DND-41 (cell line): ENCODE measurements around the gene TIA1.

Experiments
- ATAC-seq: fragments of 200-7000 bp; cut with Tn5 transposase; 3 replicates; pipeline ENCODE4 v1.9.1; 2021; ENCODE audit warnings: low read depth; ENCODE audit not compliant: insufficient read depth
- DNase-seq: peaks from one replicate; pipeline ENCODE4 v3.0.0-alpha.2; 2020
- H2AFZ ChIP-seq: 2 replicates; pipeline ENCODE4 v1.6.0; 2012; ENCODE audit warnings: low read depth, low read length
- H3K27ac ChIP-seq: 2 replicates; pipeline ENCODE4 v1.5.1; 2012; ENCODE audit warnings: low read length, inconsistent platforms
- H3K27me3 ChIP-seq: fragments of 200-600 bp; sonication (generic); 2 replicates; pipeline ENCODE4 v1.6.0; 2012; ENCODE audit warnings: low read length, mild to moderate bottlenecking, inconsistent platforms; ENCODE audit not compliant: insufficient read depth, poor library complexity
- H3K36me3 ChIP-seq: 2 replicates; pipeline ENCODE4 v1.5.1; 2012; ENCODE audit warnings: low read length, inconsistent platforms; ENCODE audit not compliant: insufficient read depth
- H3K4me1 ChIP-seq: 2 replicates; pipeline ENCODE4 v1.5.1; 2012; ENCODE audit warnings: mild to moderate bottlenecking, low read length; ENCODE audit not compliant: insufficient read depth
- H3K4me2 ChIP-seq: 2 replicates; pipeline ENCODE4 v1.6.0; 2012; ENCODE audit warnings: mild to moderate bottlenecking, moderate library complexity, low read length, inconsistent platforms; ENCODE audit not compliant: insufficient read depth
- H3K4me3 ChIP-seq, 2 experiments: fragments of 200-600 bp in 1 of 2; shearing (Covaris generic) in 1 of 2; 2 replicates each; pipeline ENCODE4 v1.5.1; 2012 to 2016; ENCODE audit warnings: inconsistent platforms in 2 of 2, low read length in 2 of 2, mild to moderate bottlenecking in 2 of 2, low read depth in 1 of 2, moderate library complexity in 1 of 2
- H3K79me2 ChIP-seq: 2 replicates; pipeline ENCODE4 v1.6.0; 2012; ENCODE audit warnings: low read length, inconsistent platforms; ENCODE audit not compliant: insufficient read depth
- H3K9ac ChIP-seq: 2 replicates; pipeline ENCODE4 v1.6.0; 2012; ENCODE audit warnings: low read depth, mild to moderate bottlenecking, inconsistent platforms, low read length, moderate library complexity
- H3K9me3 ChIP-seq: 2 replicates; pipeline ENCODE4 v1.5.1; 2012; ENCODE audit warnings: low read length, moderate library complexity, mild to moderate bottlenecking, inconsistent platforms; ENCODE audit not compliant: insufficient read depth, severe bottlenecking
- H4K20me1 ChIP-seq: 2 replicates; pipeline ENCODE4 v1.6.0; 2012; ENCODE audit warnings: low read length; ENCODE audit not compliant: insufficient read depth
- CTCF ChIP-seq: IDR thresholded peaks from 2 replicates; pipeline ENCODE4 v1.5.1; 2012; ENCODE audit warnings: borderline replicate concordance, low read length, moderate library complexity, mild to moderate bottlenecking; ENCODE audit not compliant: poor library complexity, severe bottlenecking; ENCODE audit errors: extremely low read depth
- EZH2 ChIP-seq: IDR thresholded peaks from 3 replicates; pipeline ENCODE4 v1.6.1; 2012; ENCODE audit warnings: borderline replicate concordance, low read depth, mild to moderate bottlenecking, moderate library complexity, low read length, inconsistent platforms; ENCODE audit not compliant: severe bottlenecking

TIA1 gene

GRCh38 chr2:70250434-70250833 lies 2.0 kb upstream of the TIA1 start:
- DNase-seq: no peak
- Histone ChIP-seq H3K9ac (no peak overlapping the region), H3K4me1 (peaks cover 23% of the 10 kb centered on the region), H2AFZ (no peak overlapping the region), H3K4me3 (no peak overlapping the region), H3K79me2 (peaks cover 30% of the 10 kb centered on the region), H3K4me2 (no peak overlapping the region), H3K36me3 (peaks cover 6% of the 10 kb centered on the region; the same call in 1 of the 2 replicates), H3K9me3 (no peaks in the 10 kb centered on the region), H4K20me1 (peaks cover 11% of the 10 kb centered on the region; the same call in 1 of the 2 replicates), H3K27ac (no peak overlapping the region), H3K27me3 (no peaks in the 10 kb centered on the region)
- ATAC-seq: no peak
- no peak for TF ChIP-seq CTCF
- TF ChIP-seq EZH2: no peak

DNA sequence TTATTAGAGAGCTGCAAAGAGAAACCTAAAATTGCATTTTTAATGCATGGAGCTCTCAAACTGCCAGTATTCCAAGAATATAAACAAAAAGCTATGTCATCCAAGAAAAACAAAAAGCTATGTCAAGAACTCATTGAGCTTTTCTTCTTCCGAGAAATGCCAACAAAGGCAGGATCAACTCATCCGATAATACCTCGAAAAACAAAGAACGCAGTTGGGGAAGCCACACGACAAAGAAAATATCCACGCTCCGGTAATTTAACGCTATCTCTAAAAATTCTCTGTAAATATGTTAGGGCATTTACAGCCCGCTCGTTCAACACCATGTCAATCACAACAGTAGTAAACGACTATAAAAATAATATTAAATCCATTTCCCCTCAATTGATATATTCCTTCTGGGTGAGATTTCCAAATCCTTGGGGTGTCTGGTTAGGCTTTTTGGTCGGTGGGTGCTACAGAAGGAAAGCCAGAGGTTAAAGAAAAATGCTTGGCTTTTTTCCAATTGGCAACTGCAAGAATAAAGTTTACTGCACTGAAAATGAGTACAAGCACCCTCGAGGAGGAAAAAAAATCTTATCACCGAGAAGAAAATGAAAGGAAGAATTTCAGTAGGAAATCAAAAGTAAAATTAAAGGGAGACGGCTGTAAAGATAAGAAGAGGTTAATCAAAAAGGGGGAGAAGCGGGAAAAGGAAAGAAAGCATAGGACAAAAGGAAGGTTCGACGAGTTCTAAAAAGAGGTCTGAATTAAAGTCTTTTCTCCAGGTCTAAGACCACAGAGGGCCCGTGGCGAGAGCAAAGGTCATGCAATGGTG lies 856 bp downstream of the TIA1 start:
- H3K27ac ChIP-seq: peak overlapping the region; percentile 97
- no peaks in the 10 kb centered on the region for H3K9me3 ChIP-seq
- peak overlapping the region; percentile 84 to 91 for H3K4me3 ChIP-seq
- ATAC-seq (no peak), DNase-seq (no peak)
- H3K4me2 ChIP-seq: peak overlapping the region; percentile 70
- H3K9ac ChIP-seq: peak overlapping the region; percentile 87
- peaks cover 33% of the 10 kb centered on the region for H4K20me1 ChIP-seq
- peak overlapping the region; percentile 95 for H2AFZ ChIP-seq
- TF ChIP-seq EZH2: no peak
- no peak for TF ChIP-seq CTCF
- peaks cover 23% of the 10 kb centered on the region for H3K36me3 ChIP-seq
- peaks cover 44% of the 10 kb centered on the region for H3K4me1 ChIP-seq
- no peaks in the 10 kb centered on the region for H3K27me3 ChIP-seq
- peaks cover 59% of the 10 kb centered on the region for H3K79me2 ChIP-seq

DNA sequence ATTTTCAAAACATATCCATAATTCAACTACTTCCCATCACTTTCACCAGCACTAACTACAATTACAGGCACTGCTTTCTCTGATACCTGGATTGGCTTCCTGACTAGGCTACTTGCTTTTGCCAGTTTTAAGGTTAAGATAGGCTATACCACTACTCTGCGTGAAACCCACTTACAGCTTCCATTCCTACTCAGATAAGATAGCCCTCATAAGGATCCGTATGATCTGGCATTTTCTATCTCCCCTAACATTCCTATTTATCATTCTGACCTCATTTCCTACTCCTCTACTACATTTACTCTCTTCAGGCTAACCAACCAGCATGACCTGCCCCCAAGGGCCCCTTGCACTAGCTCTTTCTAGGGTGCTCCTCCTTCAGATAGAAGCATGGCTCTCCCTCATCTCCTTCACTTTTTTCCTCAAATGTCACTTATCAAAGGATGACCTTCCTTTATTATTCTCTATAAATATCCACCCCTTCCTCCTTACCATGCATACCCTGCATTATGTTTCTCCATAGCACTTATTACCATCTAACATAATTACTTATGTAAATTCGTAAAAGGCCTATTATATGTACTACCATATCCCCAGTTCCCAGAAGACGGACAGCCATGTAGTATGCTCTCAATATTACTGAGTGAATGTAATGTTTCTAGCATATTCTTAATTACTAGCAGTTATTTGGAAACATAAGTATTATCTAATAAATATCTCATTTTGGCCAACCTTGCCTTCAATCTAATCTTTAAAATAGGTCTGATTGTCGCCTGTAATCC lies 4.4 kb downstream of the TIA1 start:
- Histone ChIP-seq H3K79me2 (peaks cover 95% of the 10 kb centered on the region), H3K4me2 (peak overlapping the region; percentile 44), H3K27ac (no peak overlapping the region), H3K36me3 (peaks cover 57% of the 10 kb centered on the region), H4K20me1 (peaks cover 63% of the 10 kb centered on the region), H3K9me3 (no peaks in the 10 kb centered on the region), H3K4me1 (peaks cover 49% of the 10 kb centered on the region), H3K4me3 (no peak overlapping the region; a peak in 1 of 4 replicates), H3K9ac (no peak overlapping the region), H3K27me3 (no peaks in the 10 kb centered on the region), H2AFZ (no peak overlapping the region)
- TF ChIP-seq EZH2 (no peak), CTCF (no peak)
- DNase-seq (no peak), ATAC-seq (no peak)
